GM19452 (cell line): Measurements from ENCODE around the gene YBX3.

ENCODE experiments used
- ATAC-seq: cut with Tn5 transposase; IDR thresholded peaks from one replicate; pipeline ENCODE4 v1.9.1; 2021; ENCODE audit not compliant: unreplicated experiment

The YBX3 gene

DNA sequence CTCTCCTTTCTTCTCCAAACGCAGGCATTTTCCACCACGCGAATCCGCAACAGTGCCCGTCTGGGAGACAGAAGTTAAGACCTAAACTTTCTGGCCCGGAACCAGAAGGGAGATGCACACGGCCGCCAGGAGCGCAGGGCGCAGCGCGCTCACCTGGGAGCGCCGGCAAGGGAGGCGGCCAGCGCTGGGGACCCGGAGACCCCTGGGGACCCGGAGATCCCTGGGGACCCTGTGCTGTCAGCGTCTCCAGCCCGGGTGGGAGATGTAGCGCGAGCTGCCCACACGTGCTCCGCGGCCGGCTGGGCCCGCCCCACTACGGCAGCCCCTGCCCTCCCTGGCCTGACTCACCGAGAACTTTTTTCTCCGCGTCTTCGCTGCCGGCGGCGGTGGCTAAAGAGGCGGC lies 620 bp downstream of the YBX3 start:
- peak; percentile 48 for ATAC-seq

DNA sequence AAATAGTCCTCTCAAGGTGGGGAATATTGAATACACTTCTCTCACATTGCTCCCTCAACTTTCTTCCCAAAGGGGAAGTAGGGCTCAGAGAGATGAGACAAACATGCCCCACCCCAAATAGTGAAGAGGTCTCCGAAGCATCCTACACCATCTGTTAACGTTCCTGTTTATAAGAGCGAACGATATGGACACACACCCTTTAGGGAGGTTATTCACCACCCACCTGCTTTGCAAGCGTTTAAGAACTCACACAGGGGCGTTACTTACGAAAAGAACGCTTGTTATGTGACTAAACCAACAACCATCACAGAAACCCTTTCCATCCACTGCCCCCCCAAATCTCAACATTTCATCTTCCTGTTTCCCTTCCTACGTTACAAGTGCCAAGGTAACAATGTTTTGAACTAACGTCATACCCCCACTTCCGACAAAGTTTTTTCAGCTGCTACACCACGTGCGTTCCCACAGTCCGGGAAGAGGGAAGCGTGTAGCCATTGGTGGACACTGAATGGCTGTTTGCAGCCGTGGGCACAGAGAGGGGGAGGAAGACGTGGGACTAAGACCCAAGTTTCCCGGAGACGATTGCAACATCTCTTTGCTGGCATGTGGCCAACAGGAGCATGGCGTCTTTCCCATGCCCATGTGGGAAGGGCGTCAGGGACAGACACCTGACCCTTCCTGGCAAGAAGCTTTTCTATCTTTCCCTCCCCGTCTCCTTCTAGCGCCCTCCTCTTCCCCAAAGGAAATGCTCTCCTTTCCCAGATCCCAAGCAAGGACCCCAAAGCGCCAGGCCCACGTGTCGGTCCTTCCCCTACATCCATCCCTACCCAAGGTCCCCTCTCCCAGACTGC lies 1.2 kb downstream of the YBX3 start:
- ATAC-seq: peak; percentile 41

DNA sequence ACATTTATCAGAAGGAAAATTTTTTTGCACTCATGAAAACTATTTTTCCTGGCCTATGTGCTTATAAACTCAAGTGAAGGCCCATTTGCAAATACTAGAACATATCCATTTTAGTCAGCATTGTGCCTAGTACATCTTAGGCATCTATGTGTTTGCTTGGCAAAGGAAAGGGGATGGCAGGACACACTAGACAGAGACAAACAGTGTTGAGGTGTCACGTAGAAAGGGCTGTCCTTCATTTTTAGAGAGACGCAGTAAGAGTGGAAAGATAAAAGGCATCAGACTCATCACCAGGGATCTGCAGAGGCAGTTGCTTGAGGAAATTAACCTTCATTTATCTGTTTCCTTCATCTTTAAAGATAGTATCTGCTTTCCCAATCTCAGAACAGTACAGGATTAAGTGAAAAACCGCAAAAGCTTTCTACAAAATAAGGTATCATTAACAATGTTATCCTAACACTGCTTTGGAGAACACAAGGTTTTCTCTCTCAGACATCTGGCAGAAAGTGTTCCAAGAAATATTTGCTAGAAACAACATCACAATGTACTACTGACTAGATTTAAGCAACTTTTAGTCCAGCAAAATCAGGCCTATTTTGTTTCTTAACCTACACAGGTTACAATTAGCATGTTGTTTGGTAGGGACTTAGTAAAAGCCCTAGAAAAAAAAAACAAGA lies 2.0 kb downstream of the YBX3 start:
- no peak for ATAC-seq

DNA sequence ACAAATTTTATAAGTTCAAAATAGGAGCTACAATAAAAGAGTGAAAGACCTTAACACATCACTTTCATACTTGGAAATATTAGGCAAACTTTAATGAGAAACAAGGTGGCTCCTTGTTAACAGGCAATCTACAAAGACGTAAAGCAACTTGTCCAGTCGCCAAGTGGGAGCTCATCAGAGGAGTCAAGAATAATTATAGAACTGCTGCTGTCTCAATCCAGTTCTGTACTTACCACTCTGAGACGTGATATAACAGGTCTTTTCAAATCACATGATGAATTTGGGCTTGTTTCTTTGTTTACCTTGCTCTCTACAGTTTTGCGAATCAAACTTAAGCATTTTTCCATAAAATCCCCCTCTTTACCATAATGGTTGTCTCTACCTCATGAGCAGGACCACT lies 3.6 kb downstream of the YBX3 start:
- ATAC-seq: no peak

DNA sequence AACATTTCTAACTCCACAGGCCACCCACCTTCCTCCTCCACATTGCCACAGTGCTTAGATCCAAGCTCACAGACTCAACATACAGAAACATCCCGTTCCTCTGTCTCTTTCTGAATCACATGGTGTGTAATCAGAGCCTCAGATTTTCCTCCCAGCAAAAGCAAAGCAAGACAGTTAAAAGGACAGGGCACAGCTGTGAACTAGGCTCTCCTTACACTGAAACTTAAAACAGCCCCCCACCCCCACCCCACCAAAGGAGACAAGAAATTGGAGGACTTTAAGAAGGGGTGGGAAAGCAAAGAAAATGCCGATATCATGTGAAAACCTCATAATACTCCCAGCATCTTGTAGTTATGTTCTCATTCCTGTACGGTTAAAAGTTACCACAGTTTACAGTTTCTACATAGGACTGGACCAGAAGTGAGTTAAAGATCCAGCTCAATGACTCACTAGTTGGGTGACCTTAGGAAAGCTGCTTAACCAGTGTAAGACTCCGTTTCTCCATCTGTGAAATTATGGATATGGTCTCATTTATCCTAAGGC lies 4.8 kb downstream of the YBX3 start:
- no peak for ATAC-seq

DNA sequence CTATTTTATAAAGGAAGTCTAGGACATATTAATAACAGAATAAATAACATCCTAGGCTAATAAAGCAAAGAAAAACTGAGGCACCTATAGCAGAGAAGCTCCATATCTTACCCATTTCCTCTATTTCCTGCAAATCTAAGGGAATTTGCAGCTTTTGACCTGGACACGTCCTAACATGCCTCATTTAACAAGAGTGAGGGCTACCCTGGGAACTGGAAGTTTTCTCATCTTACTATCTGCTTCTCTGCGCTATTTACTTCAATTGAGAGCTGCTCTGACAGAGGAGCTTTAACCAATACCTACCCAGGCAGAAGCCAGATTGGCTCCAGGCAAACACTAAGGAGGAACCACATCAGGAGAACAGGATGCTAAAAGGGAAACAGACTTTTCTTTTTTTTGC lies 5.7 kb downstream of the YBX3 start:
- ATAC-seq: no peak

DNA sequence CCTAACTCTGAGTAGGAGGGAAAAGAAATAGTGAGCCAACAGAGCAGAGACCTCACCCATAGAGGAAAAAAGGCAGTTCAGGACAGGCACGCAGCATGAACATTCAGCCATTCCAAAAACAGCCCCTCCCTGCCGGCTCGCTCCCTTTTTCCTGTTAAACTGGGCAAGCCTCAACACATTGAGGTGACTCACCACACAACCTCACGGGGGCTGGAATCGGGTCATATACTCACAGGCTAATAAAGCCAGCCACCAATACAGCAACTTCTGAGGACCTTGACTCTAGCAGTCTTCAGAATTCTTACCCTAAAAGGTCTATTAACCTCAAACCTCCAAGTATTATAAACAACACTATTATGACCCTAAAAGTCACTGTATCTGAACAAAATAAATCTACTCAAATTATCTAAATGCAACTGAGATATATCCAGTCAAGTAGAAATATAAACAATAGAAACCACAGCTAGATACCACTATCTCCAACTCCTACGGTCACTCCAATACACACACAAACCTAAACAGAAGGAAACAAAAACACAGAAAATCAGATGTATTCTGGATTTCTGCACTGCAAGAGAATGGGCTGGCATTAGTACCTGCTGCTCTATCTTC lies 6.3 kb downstream of the YBX3 start:
- no peak for ATAC-seq

DNA sequence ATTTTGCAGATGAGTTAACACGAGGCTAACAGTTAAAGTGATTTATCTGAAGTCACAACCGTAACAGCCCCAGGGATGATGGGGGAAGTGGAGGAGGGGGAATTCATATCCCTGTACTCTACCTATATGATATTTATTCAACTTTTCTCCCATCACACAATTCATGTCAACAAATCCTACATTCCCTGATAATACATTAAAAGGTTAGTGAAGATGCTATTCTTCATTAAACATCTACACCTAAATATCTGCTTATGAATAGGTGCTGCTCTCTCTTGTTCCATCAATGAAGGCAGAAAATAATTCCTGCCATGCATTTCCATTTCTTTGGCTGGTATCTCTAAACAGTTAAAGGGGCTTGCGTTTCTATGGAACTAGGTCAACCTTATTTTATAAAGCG lies 6.8 kb downstream of the YBX3 start:
- ATAC-seq: no peak

DNA sequence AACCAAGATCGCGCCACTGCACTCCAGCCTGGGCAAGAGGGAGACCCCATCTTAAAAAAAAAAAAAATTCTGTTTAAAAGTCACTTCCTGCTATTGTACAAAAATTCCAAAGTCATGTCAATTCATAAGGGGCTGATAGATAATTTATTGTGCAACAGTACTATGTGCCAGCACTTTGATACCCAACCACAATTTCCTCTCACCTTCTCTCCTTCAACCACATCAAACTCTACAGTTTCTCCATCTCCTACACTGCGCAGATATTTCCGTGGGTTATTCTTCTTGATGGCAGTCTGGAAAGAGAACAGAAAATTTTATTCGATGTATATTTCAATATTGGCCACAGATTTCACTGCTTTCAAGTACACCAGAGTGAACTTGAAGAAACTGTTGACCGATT lies 7.6 kb downstream of the YBX3 start:
- no peak for ATAC-seq

DNA sequence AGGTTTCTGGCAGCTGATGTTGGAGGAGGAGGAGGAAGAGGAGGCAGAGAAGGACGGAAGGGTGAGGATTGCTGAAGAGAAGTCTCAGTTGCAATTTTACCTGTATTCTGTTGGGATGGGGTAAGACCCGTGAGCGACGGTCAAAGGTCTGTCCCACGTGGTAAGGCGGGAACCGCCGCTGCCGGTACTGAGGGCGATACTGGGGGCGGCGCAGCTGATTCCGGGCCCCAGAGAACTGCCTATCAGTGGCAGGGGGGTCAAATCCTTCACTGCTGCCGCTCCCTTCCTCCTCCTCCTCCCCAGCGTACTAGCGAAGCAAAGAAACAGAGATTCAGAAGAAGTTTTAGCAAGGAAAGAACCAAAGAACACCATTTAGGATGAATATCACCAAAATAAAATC lies 13.3 kb downstream of the YBX3 start:
- ATAC-seq: no peak

DNA sequence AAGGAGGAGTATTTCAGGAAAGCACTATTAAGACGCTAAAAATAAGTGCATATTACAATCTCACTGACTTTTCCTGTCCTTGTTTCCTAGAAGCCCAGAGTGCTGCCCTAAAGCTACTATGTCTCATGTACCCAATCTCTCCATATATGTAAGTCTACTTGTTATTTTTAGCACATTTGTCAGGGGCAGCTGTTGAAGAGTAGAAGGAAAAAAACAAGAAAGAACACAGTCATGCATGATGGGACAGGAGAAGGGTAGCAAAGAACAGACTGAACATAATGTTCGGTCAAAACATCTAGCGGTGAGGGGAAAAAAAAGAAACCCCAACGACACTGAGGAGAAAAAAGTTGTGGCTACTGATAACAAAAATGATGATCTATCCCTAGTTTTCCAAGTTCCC lies 14.3 kb downstream of the YBX3 start:
- no peak for ATAC-seq

DNA sequence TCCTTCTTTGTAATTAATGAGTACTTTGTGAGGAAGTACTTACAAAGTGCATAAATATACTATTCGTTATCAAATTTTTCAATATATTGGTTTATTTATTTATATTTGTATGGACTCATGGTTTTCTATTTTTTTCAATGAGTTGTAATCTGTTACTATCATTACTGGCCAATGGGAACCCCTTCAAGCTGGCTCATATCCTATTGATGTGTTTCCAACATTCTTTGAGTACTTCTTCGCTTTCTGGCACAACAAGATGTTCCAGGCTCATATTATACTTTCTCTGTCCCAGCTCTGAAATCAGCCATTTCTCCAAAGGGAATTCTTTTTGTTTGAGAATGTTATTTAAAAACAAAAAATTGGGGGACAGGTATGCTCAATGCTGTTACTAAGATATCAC lies 17.5 kb downstream of the YBX3 start:
- ATAC-seq: no peak

DNA sequence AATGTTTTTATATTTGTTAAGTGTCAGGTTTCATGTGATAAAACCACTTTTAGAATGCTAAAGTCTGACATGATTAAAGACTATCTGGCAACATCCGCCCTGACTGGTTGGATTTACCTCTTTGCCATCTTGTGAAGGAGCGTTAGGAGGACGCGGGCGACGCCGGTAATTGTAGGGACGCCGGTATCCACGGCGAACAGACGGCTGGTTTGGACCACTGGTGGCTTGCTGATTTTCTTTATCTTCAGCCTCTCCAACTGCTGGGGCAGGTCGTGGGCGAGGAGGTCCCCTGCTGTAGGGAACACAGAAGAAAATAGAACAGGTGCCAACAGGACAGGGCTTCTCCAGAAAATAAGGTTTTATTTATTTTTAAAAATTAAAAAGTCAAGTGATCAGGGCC lies 21.3 kb downstream of the YBX3 start:
- no peak for ATAC-seq

DNA sequence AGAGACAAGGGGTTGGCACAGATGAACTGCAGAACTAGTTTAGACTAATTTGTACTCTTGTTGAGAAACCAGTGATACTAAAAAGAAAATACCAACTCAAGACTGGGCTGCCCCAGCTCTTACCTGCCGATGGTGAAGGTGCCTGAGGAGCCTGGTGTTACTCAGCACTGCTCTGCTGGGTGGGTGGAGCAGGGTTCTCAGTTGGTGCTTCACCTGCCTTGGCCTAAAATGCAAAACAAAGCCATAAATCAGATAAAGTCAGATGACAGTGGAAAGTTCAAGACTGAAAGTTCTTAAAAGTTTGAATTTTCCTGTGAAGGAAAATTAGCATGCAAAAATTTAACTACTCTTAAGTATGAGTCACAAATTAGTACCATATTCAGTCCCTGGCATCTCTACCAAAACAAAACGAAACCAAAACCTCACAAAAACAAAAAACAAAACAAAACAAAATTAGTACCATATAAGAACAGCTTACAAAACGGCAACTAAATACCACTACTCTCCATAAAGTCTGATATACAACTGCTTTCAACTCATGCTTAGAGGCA lies 21.9 kb downstream of the YBX3 start:
- peak; percentile 62 for ATAC-seq

DNA sequence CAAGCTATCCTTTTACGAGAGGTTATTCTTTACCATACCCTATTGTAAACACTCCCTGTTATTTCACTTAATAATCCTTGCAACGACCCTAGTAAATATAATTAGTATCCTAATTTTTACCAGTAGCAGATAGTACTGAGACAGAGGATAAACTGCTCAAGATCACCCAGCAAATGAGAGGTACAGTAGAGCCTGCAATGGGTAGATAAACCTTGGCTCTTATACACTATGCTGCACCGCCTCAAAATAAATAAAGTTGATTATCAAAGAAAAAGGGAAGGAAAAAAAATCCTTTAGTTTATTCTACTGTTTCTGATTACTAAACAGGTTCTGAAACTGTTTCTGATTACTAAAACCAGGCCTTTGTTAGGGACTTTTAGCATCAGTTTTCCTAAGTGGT lies 22.5 kb downstream of the YBX3 start:
- no peak for ATAC-seq

DNA sequence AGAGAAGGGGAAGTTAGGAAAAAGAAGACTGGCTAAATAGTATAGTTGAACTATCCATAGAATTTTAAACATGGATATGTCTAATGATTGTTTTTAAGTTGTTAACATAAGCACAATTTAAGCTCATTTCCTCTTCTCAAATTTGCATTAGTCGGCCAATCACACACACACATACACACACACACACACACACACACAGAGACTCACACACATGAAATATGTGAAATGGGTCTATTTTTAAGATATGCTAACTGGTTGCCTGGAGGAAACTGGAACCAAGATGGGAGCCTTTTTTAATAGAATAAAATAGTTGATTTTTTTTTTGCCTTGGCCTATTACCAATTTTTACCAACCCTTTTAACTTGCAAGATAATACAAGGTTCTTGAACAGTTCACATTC lies 25.3 kb downstream of the YBX3 start:
- ATAC-seq: no peak

DNA sequence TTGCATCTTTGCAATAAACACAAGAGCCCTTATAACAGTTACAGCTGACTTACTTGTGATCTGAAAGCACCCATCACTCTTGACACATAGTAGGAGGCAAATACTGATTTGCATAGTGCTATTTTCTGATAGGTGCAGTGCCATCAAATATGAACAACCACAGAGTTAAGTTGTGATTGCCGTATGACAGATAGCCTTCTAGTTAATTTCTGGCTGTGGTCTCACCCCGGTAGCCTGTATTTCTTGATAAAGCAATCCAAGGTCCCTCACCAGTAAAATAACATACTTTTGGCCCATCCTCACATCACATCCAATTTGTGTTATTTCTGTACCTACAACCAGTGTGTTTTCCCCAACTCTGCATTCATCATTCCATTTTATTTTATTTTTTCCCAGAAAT lies 26.0 kb downstream of the YBX3 start:
- no peak for ATAC-seq

DNA sequence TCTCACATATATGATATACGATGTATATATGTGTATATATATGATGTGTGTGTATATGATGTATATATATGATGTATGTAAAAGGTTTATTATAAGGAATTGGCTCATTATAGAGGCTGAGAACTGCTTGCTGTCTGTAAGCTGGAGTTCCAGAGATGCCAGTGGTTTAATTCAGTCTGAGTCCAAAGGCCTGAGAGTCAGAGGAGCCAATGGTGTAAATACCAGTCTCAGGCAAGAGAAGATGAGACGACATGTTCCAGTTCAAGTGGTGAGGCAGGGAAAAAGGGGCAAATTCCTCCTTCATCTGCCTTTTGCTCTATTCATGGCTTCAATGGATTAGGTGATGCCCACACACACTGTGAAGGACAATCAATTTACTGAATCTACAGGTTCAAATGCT lies 32.2 kb downstream of the YBX3 start:
- ATAC-seq: no peak

DNA sequence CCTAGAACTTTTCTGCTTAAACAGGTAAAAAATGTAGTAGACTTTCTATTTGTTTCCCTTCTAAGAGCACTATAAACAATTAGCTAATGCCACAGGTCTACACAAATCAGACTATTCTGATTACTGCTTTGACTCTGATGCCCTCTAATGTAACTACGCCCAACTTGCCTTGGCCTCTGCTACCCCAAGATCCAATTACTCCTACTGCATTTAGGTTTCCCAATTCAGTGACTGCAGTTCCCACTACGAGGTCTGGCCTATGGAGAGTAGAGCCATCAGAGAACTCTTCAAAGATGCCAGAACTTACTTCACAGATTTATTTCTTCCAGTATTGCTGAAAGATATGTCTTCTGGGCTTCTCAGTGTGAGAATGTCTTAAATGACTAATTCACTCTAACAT lies 34.0 kb downstream of the YBX3 start:
- no peak for ATAC-seq

DNA sequence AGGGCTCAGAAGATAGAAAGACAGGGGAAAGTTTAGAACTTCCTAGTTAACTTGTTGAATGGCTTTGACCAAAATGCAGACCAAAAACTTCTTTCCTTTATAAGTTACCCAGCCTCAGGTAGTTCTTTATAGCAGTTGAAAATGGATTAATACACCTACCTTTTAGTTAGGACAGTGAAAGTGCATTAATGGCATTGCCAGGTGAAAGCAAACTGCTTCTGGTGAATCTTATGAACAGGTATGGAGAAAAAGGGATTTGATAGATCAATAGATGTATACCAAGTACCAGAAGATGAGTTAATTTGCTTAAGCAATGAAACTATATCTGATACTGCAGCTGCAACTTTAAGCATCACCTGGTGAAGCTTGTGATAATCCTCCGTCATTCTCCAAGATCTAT lies 35.1 kb downstream of the YBX3 start:
- ATAC-seq: no peak

DNA sequence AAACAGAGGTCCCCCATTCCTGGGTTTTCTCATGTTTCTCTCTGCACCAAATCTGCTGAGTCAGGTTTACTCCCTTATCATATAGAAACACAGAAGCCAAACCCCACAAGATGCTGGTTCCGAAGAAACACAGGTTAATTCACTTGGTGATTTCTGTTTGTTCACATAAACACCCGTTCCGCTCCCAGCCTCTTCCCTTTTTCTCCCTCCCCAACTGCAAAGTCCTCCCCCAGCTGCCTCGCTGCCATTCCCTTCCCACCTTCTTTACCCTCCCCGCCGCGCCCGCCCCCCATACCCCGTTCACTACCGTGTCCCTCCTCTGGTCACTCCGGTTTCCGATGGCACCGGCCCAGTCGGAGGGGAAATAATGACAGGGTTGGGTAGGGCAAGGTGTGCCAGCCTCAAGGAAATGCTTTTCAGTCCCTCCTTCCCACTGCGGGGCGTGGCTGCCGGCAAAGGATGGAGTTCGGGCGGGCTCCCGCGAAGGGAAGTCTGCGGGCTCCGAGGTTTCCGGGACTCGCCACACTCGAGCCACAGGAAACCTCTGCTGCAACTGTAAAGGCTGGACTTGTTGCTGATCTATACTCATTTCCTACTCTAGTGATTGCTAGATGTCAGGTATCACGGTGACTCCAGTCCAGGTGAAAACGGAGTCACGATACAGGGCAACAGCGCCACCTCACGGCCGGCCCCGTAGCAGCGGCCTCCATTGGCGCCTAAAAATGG lies 49.3 kb downstream of the YBX3 start, which contains the start of gene STYK1:
TSS of gene STYK1 (minus strand) at position 394 of the 726 bp plus-strand sequence. CDS start 39,434 bp downstream, outside the sequence.
- ATAC-seq: peak; percentile 67
